GM23248 (cell line): ENCODE results near the gene THRA. TPM values are rescaled to one million over a fixed set of nuclear protein-coding genes. Genes with fewer than 3 reads are reported as not detected.

Source experiments
- DNase-seq: peaks from one replicate; pipeline ENCODE4 v3.0.0-alpha.2; 2015
- H2AFZ ChIP-seq: fragments of 200-600 bp; sonication (generic); 2 replicates; pipeline ENCODE4 v1.6.1; 2016; ENCODE audit warnings: antibody characterized with exemption
- H3F3A ChIP-seq: fragments of 200-600 bp; sonication (generic); 2 replicates; pipeline ENCODE4 v1.6.1; 2016; ENCODE audit warnings: mild to moderate bottlenecking, antibody characterized with exemption, mixed run types; ENCODE audit not compliant: insufficient read depth
- H3K27ac ChIP-seq: fragments of 200-600 bp; sonication (generic); 2 replicates; pipeline ENCODE4 v1.5.1; 2016; ENCODE audit warnings: mild to moderate bottlenecking
- H3K27me3 ChIP-seq: fragments of 200-600 bp; sonication (generic); replicated peaks from 2 replicates; pipeline ENCODE4 v1.6.1; 2016; ENCODE audit warnings: mild to moderate bottlenecking; ENCODE audit not compliant: insufficient read depth
- H3K36me3 ChIP-seq: fragments of 200-600 bp; sonication (generic); 2 replicates; pipeline ENCODE4 v1.6.1; 2016; ENCODE audit warnings: low read depth, mild to moderate bottlenecking
- H3K4me1 ChIP-seq: fragments of 200-600 bp; sonication (generic); 2 replicates; pipeline ENCODE4 v1.6.1; 2016; ENCODE audit warnings: mild to moderate bottlenecking; ENCODE audit not compliant: insufficient read depth
- H3K4me2 ChIP-seq: fragments of 200-600 bp; sonication (generic); one replicate; pipeline ENCODE4 v1.6.1; 2016; ENCODE audit warnings: mild to moderate bottlenecking; ENCODE audit not compliant: unreplicated experiment
- H3K4me3 ChIP-seq: fragments of 200-600 bp; sonication (generic); 2 replicates; pipeline ENCODE4 v1.5.1; 2016; ENCODE audit warnings: mild to moderate bottlenecking
- H3K79me2 ChIP-seq: fragments of 200-600 bp; sonication (generic); 2 replicates; pipeline ENCODE4 v1.6.1; 2016; ENCODE audit warnings: mild to moderate bottlenecking; ENCODE audit not compliant: insufficient read depth
- H3K9ac ChIP-seq: fragments of 200-600 bp; sonication (generic); 2 replicates; pipeline ENCODE4 v1.6.1; 2016; ENCODE audit warnings: mild to moderate bottlenecking
- H3K9me2 ChIP-seq: fragments of 200-600 bp; sonication (generic); 2 replicates; pipeline ENCODE4 v1.6.1; 2016; ENCODE audit warnings: mixed run types, mild to moderate bottlenecking, moderate library complexity; ENCODE audit not compliant: insufficient read depth
- H3K9me3 ChIP-seq: fragments of 200-600 bp; sonication (generic); one replicate; pipeline ENCODE4 v1.6.1; 2017; ENCODE audit warnings: low read depth
- H4K20me1 ChIP-seq: fragments of 200-600 bp; sonication (generic); 2 replicates; pipeline ENCODE4 v1.6.0; 2016; ENCODE audit not compliant: insufficient read depth
- EZH2 ChIP-seq: fragments of 200-600 bp; sonication (generic); IDR thresholded peaks from 2 replicates; pipeline ENCODE4 v1.6.1; 2018; ENCODE audit warnings: antibody characterized with exemption, mild to moderate bottlenecking; ENCODE audit not compliant: insufficient read depth, poor library complexity, severe bottlenecking
- EZH2phosphoT487 ChIP-seq: fragments of 200-600 bp; sonication (generic); IDR thresholded peaks from 2 replicates; pipeline ENCODE4 v1.6.1; 2018; ENCODE audit warnings: antibody characterized with exemption, moderate library complexity, mild to moderate bottlenecking, low read depth; ENCODE audit not compliant: insufficient read depth
- WGBS, 2 experiments: methylation state at CpG; one replicate each; pipeline ENCODE4 v1.1.6; 2015 to 2017; ENCODE audit warnings: low lambda C conversion rate in 2 of 2, low coverage in 1 of 2; ENCODE audit errors: missing lambda C conversion rate in 2 of 2; 5-methylcytosine and 5-hydroxymethylcytosine counted together
- in situ Hi-C: fragments of 300-500 bp; cut with MboI; formaldehyde crosslinking; loops from 2 replicates; pipeline ENCODE4 v1.15.0; 2020
- polyA plus RNA-seq: library from polyadenylated mRNA; unstranded; fragments of >200 nt; fragmentation: Nextera tagmentation; extraction: Ambion mirVana; gene quantifications from 2 replicates; pipeline ENCODE4 v1.2.1, GENCODE V29; 2016
- total RNA-seq: library from RNA; depleted of rRNA; stranded (reverse); fragments of >200 nt; shearing (Covaris generic); gene quantifications from 2 replicates; pipeline ENCODE4 v1.2.3, GENCODE V29; 2014

THRA gene
- total and polyA plus RNA-seq, 2 experiments from 2014 or later = 15.8 to 33.3 TPM

- Histone ChIP-seq H3K79me2 (no peaks in the 10 kb centered on the region), H3K9me3 (no peaks in the 10 kb centered on the region), H3K27me3 (no peaks in the 10 kb centered on the region), H3K4me1 (peaks cover 35% of the 10 kb centered on the region), H4K20me1 (no peaks in the 10 kb centered on the region), H2AFZ (no peak overlapping the region), H3K4me2 (no peak overlapping the region), H3K9ac (no peak overlapping the region), H3K9me2 (no peaks in the 10 kb centered on the region), H3K27ac (no peak overlapping the region), H3F3A (peaks cover 22% of the 10 kb centered on the region), H3K36me3 (no peaks in the 10 kb centered on the region), H3K4me3 (no peak overlapping the region)
- in situ Hi-C loops = no loop called here
- WGBS, 2 experiments = 86 to 88% methylated on average over 19 to 26 of the region's 26 CpGs
- TF ChIP-seq EZH2 (no peak), EZH2phosphoT487 (no peak)
- no peak for DNase-seq
Observed at GRCh38 chr17:40015998-40016985, 46.5 kb upstream of the THRA start.

GRCh38 chr17:40017422-40018080, 45.2 kb upstream of the THRA start:
- Histone ChIP-seq H3K79me2 (no peaks in the 10 kb centered on the region), H3K36me3 (no peaks in the 10 kb centered on the region), H4K20me1 (no peaks in the 10 kb centered on the region), H3K9ac (no peak overlapping the region), H3K9me2 (no peaks in the 10 kb centered on the region), H3K27me3 (no peaks in the 10 kb centered on the region), H3F3A (peaks cover 23% of the 10 kb centered on the region), H3K4me3 (no peak overlapping the region), H3K27ac (no peak overlapping the region), H3K4me2 (no peak overlapping the region), H3K4me1 (peaks cover 43% of the 10 kb centered on the region), H3K9me3 (no peaks in the 10 kb centered on the region), H2AFZ (no peak overlapping the region)
- in situ Hi-C loops = no loop called here
- TF ChIP-seq EZH2phosphoT487 (no peak), EZH2 (no peak)
- no peak for DNase-seq
- 30 to 32% methylated on average over 14 to 15 of the region's 15 CpGs for WGBS, 2 experiments

- Histone ChIP-seq H3K27me3 (no peaks in the 10 kb centered on the region), H3K36me3 (no peaks in the 10 kb centered on the region), H2AFZ (no peak overlapping the region), H3K79me2 (no peaks in the 10 kb centered on the region), H3K4me2 (peak overlapping the region; percentile 37), H3K4me1 (peaks cover 44% of the 10 kb centered on the region), H3K4me3 (peak overlapping the region; percentile 24; the same call in 1 of the 2 replicates), H4K20me1 (no peaks in the 10 kb centered on the region), H3K27ac (peak overlapping the region; percentile 76), H3K9me3 (no peaks in the 10 kb centered on the region), H3K9me2 (no peaks in the 10 kb centered on the region), H3K9ac (peak overlapping the region; percentile 55), H3F3A (peaks cover 23% of the 10 kb centered on the region)
- in situ Hi-C loops = no loop called here
- no peak for TF ChIP-seq EZH2
- no peak for TF ChIP-seq EZH2phosphoT487
- WGBS, 2 experiments = 21 to 23% methylated on average over 14 to 15 of the region's 15 CpGs
- peak; percentile 51 for DNase-seq
Observed at GRCh38 chr17:40018211-40019121, 44.3 kb upstream of the THRA start.
